Effector CD4-positive, alpha-beta T cell (primary cell): ENCODE results near the gene OR10A3.

ENCODE experiments used
- DNase-seq: peaks from one replicate; pipeline ENCODE4 v3.0.0-alpha.2; 2020

The OR10A3 gene

DNA sequence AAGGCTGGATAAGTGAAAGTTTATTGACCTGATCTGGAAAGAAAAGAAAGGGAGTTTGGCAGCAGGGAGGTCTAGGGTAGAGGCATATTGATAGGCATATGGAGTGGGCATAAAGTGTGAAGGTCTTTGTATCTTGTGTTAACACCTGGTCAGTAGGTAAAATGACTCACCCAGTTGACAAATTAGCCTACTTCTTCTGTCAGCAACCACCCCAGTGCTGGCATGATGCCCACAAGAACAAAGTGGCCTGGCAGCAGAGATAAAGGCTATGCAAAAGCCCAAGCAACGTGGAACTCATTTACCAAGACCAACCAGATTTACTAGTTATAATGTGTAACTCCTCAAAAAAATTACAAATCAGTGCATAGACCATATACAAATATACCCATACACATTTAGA lies 4.9 kb downstream of the OR10A3 start:
- DNase-seq, result no peak

DNA sequence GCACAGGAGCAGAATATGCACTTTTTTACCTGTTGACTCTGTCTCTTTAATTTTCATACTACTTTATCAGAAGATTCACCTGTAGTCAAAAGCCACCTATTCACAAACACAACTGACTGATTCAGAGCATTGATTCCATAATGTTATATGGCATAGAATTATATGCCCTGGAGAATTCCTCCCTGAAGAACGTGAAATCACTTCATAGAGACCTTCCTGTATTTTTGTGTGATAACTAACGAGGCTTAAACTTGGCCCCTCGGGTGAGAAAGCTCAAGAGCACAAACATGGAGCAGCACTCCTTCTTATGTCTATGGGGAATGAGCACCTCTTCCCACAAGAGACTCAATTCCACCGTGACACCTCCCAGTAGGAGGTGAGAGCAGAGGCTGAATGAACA lies 10.3 kb downstream of the OR10A3 start, which contains the start of gene OR10A6:
TSS of gene OR10A6 (minus strand) at position 101 of the 400 bp plus-strand sequence. CDS start 2,606 bp downstream, outside the sequence.
- no peak for DNase-seq

DNA sequence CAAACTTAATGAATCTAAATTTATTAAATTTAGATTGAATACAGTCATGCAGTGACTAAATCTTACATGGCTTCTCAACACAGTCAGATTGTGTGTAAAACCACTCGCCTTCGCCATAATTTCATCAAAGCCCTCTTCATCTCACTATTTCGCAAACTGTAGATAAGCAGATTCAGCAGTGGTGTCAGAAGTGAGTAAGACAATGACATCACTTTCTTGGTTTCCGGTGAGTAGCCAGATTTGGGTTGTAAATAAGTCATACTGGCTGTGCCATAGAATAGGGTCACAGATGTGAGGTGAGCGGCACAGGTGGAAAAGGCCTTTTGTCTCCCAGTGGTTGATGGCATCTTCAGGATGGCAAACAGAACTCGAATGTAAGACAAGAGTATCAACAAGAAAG lies 13.9 kb downstream of the OR10A3 start:
- DNase-seq, result no peak

DNA sequence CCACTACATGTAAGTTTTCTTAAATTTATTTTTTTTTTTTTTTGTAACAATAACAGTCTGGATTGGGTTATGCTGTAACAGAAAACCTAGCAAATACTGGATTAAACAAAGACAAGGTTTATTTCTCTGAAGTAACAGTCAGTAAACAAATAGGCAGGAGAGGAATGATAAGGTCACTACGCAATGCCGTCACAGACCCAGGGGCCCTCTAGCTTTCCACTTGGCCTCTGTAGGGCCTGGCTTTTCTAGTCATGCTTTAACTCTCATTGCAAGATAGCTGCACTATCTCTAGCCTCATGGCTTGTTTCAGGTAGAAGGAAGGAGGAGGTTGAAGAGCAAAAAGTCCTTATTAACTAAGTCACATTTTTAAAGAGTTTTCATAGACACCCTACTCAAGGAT lies 17.0 kb downstream of the OR10A3 start:
- no peak for DNase-seq

DNA sequence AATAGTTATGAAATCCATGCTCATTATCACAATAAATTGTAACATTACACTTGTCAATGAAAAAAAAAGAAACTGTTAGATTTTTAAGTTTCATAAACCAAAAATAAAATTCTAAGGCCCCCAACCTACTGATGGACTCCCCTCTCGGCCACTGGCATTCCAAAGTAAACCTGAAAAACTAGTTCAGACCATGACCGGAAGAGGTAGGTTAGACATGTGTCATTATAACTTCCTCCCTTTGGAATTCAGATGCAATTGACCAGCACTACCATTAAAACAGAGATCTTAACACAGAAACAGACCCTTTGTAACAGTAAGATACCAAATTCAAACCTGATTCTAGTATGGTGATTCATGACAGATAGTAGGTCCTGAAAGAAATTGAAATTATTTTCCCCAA lies 23.4 kb downstream of the OR10A3 start:
- DNase-seq, result no peak

DNA sequence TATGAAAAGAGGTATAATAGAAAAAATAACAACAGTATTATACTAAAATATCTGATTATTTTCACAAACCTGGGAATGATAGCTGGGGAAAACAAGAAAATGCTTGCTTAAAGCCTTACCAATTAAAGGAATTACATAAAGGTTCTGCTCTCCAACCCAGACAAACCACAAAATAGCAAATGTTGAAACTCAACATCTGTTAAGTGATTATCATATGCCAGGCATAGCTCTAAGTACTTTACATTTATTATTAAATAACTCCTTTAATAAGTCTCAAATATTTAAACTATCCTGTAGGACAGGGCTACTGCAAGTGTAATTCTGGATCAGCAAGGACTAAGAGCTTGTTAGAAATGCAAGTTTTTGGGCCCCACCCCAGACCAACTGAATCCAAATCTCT lies 30.5 kb downstream of the OR10A3 start:
- DNase-seq, result no peak

DNA sequence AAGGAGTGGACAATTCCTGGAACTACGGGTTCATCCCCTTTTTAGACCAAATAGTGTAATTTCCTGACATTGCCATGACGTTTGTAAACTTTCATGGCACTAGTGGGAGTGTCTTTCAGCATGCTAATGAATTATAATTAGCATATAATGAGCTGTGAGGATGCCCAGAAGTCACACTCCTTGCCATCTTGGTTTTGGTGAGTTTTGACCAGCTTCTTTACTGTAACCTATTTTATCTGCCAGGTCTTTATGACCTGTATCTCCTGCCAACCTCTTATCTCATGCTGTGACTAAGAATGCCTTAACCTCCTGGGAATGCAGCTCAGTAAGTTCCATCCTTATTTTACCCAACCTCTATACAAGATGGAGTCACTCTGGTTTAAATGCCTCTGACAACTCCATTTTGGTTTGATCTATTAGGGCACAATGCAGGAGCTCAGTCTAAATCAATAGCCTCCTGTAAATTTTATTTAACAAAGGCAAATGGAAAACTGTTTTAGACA lies 31.2 kb downstream of the OR10A3 start:
- no peak for DNase-seq

DNA sequence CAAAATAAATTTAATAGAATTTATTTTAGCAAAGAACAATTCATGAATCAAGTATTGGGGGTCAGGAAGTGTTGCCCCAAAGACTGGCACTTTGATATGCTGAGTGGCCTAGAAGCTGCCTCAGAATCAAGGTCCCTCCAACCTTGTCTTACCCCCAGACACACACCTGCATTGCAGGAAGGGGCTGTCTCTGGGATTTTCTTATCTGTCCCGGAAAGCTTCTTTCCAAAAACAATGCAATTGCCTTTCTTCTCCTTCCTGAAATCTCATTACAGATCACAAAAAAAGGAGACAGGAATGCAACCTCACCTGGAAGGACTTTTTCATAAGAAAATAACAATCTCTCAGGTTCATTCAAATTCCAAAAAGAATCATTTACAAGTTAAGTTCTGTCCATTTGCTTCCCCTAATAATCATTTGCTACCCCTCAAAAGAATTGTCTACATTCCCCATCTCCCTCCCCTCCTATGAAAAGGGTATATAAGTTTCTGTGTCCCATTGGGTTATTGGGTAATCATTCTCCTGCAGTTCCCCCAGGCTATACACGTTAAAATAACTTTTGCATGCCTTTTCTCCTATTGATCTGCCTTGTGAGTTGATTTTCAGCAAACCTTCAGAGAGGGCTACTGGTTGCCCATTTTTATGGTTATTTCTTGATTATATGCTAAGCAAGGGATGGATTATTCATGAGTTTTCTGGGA lies 31.8 kb downstream of the OR10A3 start:
- no peak for DNase-seq

DNA sequence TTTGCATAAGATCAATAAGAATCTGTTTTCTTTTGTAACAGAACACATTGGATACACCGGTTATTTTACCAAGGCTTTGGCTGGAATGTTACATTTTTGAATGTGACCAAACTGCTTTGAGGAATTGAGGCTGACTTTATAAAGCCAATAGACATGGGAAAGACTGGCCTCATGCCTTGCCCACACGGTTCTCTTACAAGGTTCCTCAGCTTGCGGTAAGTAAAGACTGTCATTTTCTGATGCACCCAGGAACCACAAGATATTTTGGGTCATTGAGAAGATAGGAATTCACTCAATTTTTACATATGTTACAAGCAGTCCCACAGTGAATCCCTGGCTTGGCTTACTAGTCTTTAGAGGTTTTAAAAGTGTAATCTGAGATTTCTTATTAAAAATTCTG lies 34.4 kb downstream of the OR10A3 start:
- no peak for DNase-seq

DNA sequence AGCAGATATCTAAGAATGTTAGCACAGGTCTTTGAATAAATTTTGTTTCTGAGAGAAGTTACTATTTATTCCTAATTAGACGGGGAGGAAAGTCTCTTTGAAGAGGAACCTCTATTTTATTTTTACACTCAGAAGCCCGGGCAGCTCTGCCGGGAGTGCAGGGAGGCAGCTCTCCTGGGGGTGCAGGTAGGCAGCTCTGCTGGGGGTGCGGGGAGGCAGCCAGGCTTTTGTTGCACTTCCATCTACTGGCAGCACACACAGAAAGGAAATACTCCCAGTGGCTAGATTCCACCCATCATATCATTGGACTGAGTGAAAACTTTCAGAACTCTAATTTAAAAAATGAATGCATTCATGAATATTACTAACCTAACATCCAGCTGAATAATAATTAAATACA lies 35.0 kb downstream of the OR10A3 start:
- DNase-seq, result no peak

DNA sequence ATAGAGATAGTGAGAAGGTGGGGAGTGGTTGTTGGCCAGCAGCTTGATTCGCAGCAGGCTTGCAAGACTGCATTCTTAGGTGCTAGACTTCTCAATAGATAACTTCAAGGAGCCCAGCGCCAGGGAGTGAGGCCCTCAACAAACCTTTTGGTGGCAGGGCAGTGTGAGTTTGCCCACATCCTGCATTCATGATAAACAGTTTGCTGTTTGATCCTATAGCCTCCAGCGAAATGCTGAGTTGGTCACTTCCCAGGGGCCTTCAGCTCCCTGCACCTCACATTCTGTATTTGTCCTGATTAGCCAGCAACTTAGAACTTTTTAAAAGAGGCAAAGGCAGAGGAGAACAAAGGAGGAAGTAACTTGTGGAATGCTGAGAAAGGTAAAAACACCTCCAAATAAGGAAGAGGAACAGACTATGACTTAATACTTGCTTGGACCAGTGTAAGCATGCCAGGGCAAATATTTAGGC lies 35.5 kb downstream of the OR10A3 start:
- DNase-seq, result no peak

DNA sequence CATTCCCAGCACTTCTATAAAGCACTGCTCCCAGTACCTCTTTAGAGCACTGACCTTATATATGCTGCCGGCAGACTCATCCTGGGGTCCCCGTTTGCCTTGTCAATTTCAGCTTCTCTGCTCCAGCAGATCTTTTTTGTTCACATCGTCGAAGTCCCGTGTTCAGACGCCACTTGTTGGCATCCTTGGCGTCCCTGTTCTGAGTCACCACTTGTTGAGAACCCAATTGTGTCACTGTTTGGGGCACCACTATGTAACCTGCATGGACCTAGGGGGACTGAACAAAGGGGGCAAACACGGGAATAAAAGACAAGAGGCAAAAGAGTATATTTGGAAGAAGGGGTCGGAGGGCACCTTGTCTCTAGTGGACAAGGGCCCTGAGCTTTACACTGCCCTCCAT lies 36.0 kb downstream of the OR10A3 start:
- DNase-seq, result no peak

DNA sequence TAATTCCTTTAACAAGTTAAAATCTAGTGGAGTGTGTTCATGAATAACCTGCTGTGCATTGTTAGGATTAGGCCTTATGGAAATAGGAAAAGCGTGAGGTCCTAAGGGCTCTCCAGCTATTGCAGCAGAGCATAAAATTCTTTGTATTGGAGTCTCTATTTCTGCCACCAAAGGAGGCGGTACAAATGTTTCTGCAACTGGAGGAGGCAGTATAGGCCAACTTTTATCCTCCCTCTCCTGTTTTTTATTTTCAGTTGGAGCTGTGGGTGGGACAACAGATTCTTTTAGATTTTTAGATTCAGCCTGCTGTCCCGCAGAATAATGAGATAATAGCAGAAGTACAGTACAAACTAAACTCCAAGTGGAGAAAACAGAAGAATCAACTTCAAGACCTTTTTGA lies 36.6 kb downstream of the OR10A3 start:
- DNase-seq, result no peak

DNA sequence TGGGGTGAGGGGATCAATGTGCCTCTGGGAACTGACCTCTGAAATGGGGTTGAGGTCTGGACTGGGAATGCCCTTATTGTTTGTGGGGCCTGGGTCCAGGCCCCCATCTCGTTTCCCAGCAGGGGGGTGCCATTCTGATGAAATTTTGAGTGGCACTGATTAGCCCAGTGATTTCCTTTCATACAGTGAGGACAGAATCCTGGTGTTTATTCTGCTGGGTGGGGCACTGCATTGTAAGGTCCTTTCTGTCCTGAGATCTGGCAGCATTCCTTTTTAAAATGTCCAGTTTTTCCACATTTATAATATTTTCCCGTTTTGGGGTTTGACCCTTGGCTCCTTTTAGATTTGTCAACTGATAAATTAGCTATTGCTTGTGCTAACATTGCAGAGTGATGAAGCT lies 37.6 kb downstream of the OR10A3 start:
- no peak for DNase-seq

DNA sequence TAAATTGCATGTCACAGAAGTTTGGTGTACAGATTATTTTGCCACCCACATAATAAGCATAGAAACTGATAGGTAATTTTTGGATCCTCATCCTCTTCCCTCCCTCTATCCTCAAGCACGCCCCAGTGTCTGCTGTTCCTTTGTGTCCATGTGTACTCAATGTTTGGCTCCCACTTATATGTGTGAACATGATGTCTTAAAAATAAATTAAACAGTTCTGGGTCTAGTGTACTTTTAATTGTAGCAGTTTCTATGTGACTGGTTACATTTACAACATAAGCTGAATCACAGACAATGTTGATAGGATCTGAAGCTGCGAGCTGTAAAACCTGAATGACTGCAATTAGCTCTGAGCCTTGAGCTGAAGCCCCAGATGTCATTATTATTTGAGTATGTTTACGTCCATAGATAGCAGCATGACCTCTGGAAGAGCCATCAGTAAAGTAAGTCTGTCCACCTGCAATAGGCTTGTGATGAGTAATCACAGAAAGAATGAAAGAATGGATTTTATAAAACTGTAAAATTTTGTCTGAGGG lies 40.1 kb downstream of the OR10A3 start:
- DNase-seq, result no peak

DNA sequence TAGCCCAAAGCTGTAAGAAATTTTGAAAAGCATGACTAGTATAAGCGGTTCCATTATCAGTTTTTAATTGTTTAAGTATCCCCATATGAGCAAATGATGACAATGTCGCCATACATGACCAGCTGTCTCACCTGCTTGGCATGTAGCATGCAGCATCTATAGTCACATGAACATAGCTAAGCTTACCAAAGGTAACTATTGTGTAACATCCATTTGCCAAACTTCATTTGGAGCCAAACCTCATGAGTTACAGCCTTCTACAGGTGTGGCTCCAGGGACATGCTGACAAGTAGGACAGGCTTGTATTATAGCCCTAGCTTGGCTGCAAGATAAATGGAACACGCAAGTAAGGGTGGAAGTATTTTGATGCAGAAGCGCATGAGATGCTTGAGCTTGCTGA lies 40.8 kb downstream of the OR10A3 start:
- DNase-seq, result no peak

DNA sequence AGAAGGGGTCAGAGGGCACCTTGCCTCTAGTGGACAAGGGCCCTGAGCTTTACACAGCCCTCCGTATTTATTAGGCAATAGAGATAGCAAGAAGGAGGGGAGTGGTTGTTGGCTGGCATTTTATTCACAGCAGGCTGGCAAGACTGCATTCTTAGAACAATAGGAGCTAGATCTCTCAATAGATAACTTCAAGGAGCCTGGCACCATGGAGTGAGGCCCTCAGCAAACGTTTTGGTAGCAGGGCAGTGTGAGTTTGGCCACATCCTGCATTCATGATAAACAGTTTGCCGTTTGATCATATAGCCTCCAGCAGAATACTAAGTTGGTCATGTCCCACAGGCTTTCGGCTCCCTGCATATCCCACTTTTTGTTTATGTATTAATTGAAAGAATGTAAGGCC lies 42.1 kb downstream of the OR10A3 start:
- DNase-seq, result no peak

DNA sequence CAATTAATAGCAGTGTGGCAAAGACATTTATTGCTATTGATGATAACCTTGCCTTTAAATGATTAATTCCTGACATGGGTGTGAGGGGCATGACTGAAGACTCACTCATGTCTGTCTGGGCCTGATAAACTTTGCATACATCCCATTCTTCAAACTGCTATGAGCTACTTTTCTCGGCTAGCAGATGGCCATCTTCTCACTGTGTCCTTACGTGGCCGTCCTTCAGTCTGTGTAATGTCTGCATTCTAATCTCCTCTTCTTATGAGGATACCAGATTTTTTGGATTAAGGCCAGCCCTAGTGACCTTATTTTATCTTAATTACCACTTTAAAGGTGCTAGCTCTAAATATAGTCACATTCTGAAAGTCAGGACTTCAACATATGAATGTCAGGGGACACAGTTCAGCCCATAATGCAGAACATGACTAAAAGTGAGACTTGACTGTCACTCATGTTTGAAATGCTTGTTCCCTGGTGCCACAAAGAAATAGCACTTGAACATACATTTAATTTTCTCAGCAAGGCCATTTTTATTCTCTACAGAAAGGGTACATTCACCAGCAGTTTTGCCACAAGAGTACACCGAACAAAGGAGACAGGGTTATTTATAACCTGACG lies 42.7 kb downstream of the OR10A3 start:
- DNase-seq, result no peak

DNA sequence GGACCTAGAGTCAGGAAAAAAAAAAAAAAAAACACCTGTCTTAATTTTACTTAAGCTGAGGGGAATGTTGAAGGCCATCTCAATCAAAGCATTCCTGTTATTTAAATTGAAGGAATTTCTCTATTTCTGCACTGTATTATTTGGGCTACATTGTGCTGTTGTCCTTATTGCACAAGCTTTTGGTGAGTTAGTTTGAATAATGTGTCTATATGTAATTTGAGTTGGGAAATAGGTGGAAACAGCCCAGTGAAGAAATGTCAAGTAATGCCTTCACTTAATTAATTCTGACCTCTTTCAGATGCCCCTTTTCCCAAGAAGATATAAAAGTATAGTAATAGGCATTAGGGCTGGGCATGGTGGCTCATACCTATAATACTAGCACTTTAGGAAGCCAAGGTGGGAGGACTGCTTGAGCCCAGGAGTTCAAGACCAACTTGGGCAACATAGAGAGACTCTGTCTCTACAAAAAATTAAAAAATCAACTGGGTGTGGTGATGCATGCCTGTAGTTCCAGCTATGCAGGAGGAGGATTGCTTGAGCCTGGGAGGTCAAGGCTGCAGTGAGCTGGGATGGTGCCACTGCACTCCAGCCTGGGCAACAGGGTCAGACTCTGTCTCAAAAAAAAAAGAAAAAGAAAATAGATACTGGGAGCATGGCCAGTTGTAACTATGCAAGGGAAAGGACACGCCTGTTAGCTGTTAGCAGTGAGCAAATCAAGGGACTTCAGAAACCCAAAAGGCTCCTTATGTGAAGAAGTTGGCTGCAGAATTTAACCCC lies 45.3 kb downstream of the OR10A3 start:
- DNase-seq, result no peak

DNA sequence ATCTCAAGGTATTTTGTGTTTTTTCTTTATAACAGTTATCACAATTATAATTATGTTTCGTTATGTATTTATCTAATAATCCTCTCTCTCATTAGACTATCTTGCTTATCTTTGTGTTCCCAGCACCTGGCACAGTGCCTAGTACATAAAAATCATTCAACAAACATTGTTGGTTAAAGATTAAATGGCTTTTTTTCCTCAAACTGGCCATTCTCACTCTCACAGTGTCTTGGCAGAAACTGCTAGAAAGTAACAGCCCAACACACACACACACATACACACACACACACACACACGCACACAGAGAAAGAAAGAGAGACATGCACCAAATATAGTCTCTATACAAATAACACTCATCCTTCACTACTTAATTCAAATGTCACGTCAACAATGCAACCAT lies 47.3 kb downstream of the OR10A3 start:
- no peak for DNase-seq

DNA sequence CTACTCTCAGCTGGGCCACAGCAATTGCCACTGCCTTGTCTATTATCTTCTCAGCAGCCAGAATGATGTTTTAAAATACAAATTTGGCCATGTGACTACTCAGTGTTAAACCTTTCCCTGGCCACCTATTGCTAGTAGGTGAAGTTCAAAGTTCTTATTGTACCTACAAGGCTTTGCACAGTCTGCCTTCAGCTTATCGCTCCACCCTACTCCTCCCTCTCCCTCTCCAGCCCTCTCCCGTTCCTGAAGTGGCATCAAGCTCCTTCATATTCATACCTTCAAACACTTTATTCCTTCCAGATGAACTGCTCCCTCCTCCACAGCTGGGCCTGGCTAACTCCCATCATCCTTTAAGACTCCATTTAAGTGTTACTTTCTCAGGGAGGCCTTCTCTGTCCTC lies 47.7 kb downstream of the OR10A3 start:
- no peak for DNase-seq

DNA sequence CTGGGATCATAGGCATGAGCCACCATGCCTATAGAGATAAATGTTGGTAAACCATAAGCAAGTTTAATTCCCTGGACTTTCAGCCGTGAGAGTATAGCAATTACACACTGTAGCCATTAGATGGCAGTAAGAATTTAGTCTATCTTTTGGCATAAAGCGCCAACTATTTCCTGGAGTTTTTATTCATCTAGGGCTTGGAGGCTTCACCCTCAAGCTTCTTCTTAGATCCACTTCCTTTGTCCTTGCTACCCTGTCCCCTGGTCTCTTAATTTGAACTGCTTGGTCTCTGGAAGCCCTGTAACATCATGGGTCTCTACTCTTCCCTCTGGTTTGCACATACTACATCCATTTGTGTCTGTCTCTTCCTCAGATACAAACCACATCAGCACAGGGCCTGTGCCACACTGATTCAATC lies 48.7 kb downstream of the OR10A3 start:
- DNase-seq, result no peak

DNA sequence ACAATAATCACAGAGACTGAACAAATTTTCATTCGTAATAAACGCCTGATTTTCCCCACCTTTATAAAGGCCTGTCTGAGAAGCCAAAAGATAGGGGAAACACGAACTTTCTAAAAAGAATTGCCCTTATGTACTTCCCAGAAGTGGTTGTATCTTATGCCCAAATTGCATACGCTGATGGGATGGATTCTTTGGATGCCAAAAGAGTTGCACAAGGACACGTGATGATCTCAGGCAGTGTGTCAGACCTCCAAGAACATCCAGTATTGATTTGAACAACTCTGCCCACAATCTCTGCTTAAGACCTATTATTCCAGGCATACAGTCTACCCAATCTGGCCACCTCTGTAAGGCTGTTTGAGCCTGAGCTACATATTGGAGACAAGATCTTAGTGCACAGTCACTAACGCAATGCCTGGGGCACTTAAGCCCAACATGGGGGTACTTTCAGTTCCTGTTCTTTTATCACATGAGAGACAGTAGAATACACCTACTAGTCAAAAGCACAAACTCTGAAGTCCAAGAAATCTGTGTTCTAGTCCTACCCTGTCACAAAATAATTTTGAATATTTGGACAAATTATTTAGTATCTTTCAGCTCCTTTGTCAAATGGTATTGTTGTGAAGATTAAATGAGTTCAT lies 49.3 kb downstream of the OR10A3 start:
- no peak for DNase-seq
